ENCODE measurements around the gene KCNE4. TPM values are rescaled to one million over a fixed set of nuclear protein-coding genes. Genes with fewer than 3 reads are reported as not detected.

KCNE4 gene
- total and polyA plus RNA-seq, 9 of the 15 experiments (the other 6 are each of a cell fraction or from before 2014, with no cell fraction given), result not detected

- TF ChIP-seq HMBOX1 (IDR thresholded peaks at IDR 0.05) (peak; percentile 98), RERE (CRISPR knock-in tag; IDR thresholded peaks at IDR 0.05; ENCODE audit: borderline replicate concordance) (no peak), EHMT2 (IDR thresholded peaks at IDR 0.05) (no peak), ATF3 (IDR thresholded peaks at IDR 0.05) (peak; percentile 44), ATF3 (CRISPR knock-in tag; conservative IDR thresholded peaks at IDR 0.05) (no peak), BRF1 (IDR thresholded peaks at IDR 0.05; ENCODE audit: borderline replicate concordance, extremely low read depth, insufficient read length) (no peak), ATF7 (IDR thresholded peaks at IDR 0.05) (peak; percentile 50; the same call in 1 of the 2 replicates), MYC (IDR thresholded peaks at IDR 0.05; ENCODE audit: low read depth, low read length) (peak; percentile 37; the same call in 1 of the 2 replicates), MYC (CRISPR knock-in tag; IDR thresholded peaks at IDR 0.05; ENCODE audit: borderline replicate concordance, low read depth) (no peak), LEF1 (IDR thresholded peaks at IDR 0.05) (peak; percentile 91), ARID3A (IDR thresholded peaks at IDR 0.05; ENCODE audit: borderline replicate concordance, low read depth, low read length) (0 out of 2 replicates have a peak, but pooled peaks have one; percentile 44), CTBP1 (IDR thresholded peaks at IDR 0.05; ENCODE audit: borderline replicate concordance) (peak; percentile 49; the same call in 1 of the 2 replicates), SMARCC2 (IDR thresholded peaks at IDR 0.05; ENCODE audit: low read depth) (peak; percentile 73), CXXC5 (CRISPR knock-in tag; IDR thresholded peaks at IDR 0.05) (peak; percentile 61), XRCC3 (IDR thresholded peaks at IDR 0.05) (no peak), MTA2 (IDR thresholded peaks at IDR 0.05; ENCODE audit: low read depth) (peak; percentile 62), NCOR1 (IDR thresholded peaks at IDR 0.05) (peak; percentile 75), JUND (IDR thresholded peaks at IDR 0.05; ENCODE audit: borderline replicate concordance, low read depth, low read length) (peak; percentile 82; the same call in 1 of the 2 replicates), JUND (tag; IDR thresholded peaks at IDR 0.05; ENCODE audit: borderline replicate concordance, low read depth, low read length) (peak; percentile 66; the same call in 2 of the 3 replicates), NFIC (IDR thresholded peaks at IDR 0.05) (peak; percentile 99)
Observed at GRCh38 chr2:223044092-223044836, 7.7 kb upstream of the KCNE4 start (continued).
